Stimulated activated CD4-positive, alpha-beta T cell treated with anti-CD3 and anti-CD28 coated beads, Interleukin-1b, Interleukin-23, amount 100 ng/mL, for 4 hours (primary cell): ENCODE measurements around the gene ATP6V0A4.
"Not testable (repeated sequence)": the region's sequence is repeated elsewhere in the genome, so short reads cannot be mapped to it uniquely, and the experiment has no call there.

ENCODE experiments used
- DNase-seq, 2 donors: peaks; one replicate each; pipeline ENCODE4 v3.0.0-alpha.2; 2020; ENCODE audit warnings: low read depth in 2 of 2

ATP6V0A4 gene

DNA sequence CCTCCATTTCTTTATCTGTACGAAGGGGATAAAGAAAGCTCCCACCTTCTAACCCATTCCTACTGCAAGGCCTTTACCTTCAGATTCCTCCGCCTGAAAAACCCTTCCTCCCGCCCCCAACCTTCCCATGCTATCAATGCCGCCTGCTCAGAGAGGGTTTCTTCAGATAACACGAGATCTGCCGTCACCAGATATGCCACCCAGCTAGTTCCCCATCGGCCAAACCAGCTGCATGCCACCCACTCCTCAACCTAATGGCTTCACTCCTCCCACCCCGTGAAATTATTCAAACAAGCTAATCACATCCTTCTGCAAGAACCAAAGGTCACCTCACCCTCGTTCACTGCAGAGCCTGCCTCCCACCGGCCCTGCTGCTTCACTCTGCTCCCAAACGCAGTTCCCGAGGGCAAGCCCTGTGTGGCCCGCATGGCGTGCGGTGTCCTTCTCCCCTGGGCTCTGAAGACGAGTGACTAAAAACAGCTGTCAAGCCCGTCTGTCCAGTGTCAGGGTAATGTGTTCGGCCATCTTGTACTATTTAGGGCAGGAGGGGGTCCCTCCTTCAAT lies 47.0 kb downstream of the ATP6V0A4 start:
- no peak for DNase-seq

DNA sequence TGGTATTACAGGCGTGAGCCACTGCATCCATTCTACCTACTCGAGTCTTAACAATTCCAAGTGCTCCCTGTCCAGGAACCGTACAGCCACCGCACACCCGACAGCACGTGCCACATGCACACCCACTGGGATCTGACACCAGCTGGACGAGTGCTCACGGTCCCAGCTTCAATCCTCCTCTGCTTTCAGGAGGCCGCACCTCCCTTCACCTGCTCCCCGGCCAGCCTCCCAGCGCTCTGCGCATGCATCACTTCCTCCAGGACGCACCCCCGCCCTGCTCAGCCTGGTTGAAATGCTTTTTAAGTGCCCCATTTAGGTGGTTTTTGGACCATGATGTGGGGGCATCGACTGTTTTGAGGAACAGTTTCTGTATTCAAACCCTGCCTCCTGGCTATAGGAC lies 47.5 kb downstream of the ATP6V0A4 start:
- no peak for DNase-seq

DNA sequence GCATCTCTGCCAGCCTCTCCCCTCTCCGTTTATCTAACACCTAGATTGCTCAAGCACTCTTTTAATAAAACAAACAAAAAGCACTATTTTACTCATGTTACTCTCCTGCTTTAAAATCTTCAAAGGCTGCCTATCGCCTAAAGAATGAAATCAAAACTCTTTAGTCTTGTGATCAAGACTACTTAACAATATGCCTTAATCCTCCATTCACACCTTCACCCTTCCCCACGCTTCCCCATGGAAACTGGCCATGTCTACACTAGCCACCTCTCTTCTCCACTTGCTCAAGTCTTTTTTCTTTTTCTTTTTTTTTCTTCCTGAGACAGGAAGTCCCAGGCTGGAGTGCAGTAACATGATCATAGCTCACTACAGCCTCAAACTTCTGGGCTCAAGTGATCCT lies 48.0 kb downstream of the ATP6V0A4 start:
- no peak for DNase-seq

DNA sequence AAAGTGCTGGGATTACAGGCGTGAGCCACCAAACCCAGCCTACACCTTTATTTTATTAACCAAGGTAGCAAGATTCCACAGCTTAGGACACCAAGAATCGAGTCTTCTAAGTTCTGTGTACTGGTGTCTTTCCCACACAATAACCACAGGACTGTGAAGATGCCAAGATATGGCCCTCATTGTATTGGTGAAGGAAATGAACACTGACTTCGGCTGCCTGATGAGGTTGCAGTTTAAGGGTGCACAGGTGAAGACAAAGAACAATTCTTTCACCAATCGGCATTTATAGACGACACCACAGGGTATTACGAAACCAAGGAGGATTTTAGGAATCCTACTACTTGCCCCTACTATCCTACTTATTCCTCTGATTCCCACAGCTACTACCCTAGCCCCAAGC lies 49.3 kb downstream of the ATP6V0A4 start:
- no peak for DNase-seq

DNA sequence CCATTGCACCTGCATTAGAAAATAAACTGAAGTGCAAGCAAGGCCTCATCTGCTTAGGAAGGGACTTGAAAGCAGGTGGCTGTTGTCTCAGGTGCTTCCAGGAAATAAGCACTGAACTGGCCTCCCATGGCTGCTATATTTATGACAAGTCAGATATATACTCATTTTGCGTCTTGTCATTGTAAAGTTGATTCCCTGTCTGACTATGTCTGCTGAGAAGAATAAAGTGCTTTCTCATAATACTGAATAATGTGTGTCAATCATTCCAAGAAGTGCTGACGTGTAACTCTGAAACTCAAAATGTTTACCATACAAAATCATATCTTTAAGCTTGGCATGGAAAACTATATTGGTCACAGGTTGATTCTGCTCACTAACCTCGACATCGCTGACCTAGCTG lies 51.9 kb downstream of the ATP6V0A4 start:
- no peak for DNase-seq

DNA sequence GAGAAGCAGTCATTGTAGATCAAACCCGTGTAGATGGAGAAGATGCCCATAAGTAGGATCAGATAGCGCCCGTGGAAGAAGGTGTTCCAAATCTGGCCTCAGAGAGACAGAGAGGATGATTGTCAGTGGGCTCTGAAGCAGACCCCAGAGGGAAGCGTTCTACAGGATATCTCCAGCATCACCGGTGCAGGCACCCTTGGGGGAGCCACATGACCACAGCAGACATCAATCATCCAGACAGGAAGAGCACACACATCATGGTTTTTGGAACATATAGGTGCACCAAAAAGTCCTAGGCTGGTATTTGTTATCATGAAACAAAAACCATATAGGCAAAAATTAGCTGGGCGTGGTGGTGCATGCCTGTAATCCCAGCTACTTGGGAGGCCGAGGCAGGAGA lies 52.8 kb downstream of the ATP6V0A4 start:
- no peak for DNase-seq

DNA sequence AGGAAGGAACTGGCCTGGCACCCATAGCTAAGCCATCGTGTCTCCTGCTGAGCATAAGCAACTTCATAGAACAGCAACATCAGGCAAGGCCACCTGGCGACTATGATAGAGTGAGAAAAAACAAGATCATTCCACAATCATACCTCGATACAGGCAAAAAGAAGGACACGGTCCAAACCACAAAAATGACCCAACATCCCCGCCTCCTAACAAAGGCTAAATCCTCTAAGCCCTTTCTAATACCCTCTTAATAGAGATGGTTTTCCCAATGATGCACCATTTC lies 56.6 kb downstream of the ATP6V0A4 start:
- DNase-seq: no peak

DNA sequence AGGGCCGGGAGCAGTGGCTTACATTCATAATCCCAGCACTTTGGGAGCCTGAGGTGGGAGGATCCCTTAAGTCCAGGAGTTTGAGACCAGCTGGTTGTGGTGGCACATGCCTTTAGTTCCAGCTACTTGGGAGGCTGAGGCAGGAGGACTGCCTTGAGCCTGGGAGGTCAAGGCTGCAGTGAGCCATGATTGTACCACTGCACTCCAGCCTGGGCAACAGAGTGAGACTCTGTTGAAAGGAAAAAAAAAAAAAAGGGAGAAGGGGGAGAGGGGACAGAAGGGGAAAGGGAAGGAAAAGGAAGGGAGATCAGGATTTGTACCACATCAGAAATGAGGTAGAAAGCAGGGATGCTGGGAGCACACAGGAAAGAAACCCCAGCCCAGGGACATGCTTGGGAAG lies 58.1 kb downstream of the ATP6V0A4 start:
- no peak for DNase-seq

DNA sequence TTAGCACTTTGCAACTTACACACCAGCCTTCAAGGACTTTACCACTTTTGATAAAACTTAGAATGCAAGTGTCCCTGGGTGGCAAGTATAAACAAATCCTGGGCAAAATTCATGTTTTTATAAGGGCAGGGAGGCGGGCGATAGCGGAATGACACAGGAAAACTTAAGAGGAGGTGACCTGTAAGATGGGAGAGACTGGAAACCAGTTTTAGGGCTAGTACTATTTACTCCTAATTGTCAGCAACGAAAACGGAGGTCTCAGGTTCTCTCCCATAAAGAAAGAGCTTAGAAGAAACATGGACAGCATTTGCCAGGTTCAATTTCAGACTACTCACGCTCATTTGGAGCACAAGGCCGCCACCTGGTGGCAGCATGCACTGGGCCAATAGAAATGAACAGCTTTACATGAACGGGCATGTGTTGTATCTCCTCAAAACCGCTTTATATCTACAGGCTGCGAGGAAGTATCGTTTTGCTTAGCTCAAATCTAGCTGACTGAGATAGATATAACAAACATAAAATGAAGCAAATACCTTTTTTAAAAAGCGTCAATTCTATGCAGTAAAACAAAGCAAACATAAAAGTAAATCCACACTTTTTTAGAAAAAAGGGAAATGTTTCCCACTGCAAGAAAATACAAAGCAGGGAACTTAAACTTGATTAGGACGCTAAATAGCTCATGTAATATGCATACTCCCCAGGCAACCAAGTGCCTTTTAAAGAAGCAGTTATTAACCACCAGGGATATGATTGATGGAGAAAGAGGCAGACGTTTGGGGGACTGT lies 59.3 kb downstream of the ATP6V0A4 start:
- peak; percentile 73 to 78 for DNase-seq

DNA sequence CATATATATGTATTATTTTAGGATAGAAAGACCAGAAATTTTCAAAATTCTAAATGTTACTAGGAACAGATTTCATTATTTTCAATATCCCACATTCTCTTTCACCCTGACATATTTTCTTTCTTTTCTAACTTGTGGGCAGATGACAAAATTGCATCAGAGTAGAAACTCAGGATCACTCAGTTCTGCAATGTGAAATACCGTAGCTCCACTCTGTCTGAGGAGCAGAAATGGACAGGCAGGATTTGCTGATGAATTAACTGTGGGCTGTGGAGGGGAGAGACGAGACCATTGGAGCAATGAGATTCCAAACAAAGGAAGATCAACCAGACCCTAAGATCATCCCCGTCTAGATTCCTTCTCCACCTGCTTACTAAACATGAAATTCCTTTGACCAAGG lies 59.9 kb downstream of the ATP6V0A4 start:
- no peak for DNase-seq

DNA sequence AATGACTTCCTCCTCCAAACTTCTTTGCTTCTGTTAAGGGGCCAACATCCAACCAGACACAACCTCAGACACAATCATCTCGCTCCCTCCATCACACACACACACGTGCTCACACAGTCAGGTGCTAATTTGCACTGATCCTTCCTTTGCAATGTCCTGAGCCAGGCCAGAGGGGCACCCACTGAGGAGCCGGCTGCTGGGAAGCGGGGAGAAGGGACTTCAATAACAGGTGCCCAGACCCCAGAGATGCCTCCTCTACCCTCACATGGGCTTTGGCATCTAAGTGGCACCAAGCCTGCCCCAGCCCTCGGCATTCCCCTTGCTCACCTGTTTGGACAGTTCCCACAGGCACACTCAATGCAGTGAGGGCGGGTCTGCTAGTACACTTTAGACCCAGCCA lies 62.6 kb downstream of the ATP6V0A4 start:
- DNase-seq: no peak

DNA sequence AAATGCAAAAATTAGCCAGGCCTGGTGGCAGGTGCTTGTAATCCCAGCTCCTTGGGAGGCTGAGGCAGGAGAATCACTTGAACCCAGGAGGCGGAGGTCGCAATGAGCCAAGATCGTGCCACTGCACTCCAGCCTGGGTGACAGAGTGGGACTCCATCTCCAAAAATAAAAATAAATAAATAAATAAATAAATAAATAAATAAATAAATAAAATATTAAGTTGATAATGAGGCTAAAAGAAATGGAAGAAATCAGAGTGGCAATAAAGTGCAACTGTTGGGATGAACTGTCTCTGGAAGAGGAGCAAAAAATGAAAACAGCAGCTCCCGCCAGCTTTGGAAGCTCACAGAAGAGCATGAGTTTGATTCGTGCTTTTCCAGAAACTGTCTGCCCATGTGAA lies 66.3 kb downstream of the ATP6V0A4 start:
- DNase-seq: not testable (repeated sequence)

DNA sequence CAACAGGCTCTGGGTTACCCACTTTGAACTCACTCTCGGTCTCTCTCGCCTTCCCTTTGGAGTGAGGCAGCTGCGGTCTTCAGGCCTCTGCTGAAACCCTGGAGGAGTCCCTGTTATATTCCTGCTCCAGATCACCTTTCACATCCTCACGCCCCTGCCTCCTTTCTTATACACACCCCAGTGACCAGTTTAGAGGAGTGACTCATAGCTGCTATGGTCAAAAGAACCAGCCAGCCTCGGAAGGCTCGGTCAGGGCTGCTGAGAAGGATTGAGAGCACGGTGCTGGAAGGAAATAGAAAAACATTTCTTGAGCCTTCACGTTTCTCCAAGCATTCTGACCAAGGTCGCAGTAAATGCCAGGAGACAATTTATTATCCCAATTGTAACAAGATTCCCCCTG lies 68.6 kb downstream of the ATP6V0A4 start:
- no peak for DNase-seq

DNA sequence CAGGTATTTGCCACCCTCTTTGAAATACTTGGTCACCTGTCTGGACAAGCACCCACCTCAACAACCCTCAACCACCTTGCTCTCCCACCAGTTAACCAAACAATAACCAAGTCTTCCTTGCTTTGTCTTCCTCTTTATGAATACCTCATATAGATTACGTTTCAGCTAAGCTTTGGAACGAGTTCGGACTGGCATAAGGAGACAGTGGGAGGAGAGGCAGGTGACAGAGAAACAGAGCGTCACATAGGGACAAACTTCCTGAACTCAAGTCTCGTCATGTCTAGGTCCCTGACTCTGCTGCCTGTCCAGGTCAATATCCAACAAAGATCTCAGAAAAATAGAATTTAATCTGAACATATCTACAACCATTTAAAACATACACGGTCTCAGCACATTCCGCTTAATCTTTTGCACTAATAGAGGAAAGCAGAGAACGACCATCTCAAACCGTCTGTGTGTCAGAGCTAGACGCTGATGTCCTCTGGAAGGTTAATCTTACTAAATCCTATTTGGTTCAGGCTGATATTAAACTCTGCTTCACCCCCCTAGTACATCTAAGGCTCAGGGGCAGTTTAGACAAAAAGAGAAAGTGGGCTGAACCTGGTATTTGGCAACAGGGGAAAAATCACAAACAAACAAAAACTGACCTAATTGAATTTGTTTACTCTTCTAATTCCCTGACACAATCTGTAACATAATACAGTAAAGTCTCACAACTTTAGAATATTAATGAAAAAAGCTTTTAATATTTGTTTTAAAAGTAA lies 70.5 kb downstream of the ATP6V0A4 start:
- DNase-seq: no peak

DNA sequence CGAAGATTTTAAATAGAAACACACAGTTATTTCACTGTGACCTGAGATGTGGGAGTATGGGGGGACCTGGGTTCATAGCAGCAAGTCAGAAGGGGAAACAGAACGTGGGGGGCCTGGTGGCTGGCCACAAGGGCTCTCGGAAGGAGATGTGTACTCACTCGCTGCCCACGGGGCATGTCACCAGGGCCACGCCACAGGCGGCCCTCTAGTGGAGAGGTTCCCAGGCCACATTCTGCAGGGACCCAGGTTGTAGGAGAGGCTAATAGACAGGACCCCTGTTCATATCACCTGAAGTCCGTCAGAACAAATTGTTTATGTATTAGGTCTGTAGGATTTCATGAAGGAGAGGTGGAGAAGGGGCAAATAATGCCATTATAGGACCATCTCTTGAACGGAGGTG lies 71.7 kb downstream of the ATP6V0A4 start:
- DNase-seq: no peak

DNA sequence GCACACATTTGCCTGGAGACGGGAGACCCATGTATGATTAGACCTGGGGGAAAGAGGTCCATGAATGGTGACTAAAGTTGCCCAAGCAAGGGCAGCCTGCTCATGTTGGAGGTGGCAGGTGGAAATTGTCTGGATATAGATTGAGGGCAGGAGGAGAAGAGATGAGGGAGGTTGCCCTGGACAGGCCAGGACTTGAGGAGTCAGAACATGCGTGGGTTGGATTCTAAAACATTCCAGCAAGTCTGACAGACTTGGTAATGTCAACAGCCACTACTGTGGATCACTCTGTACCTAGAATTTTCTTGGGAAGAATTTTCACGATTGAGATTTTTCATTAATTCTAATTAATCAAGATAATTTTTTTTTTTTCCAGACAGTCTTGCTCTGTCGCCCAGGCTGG lies 77.7 kb downstream of the ATP6V0A4 start:
- no peak for DNase-seq

DNA sequence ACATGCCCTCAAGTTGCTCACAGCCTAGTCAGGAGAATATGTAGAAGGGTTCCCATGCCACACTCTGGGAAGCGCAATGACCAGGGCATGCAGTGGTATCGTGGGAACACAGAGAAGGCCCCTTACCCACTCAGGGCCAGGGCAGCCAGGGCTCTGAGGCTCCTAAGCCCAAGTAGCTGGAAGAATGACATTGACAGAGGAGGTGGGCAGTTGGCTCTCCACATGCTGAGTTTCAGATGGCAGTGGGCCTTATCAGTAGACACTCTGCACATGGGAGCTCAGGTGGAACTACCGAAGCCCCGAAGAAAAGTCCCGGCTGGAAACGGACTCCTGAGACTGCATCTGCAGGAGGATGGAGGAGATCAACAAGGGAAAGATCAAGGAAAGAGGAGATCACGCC lies 81.1 kb downstream of the ATP6V0A4 start:
- DNase-seq: no peak

DNA sequence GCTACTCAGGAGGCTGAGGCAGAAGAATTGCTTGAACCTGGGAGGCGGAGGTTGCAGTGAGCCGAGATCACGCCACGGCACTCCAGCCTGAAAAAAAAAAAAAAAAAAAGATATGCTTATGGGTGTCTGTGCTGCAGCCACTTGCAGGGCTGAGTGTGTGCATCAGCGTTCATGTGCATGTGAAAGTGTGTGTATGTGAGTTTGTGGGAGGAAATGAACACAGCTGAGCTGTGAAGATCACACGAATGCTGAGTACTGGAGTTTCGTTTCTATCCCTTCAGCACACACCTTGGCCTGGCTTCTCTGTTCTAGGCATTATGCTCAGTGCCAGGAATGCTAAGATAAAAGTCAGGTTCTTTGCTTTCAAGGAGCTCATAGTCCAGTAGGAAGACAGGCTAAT lies 84.8 kb downstream of the ATP6V0A4 start:
- DNase-seq: no peak

DNA sequence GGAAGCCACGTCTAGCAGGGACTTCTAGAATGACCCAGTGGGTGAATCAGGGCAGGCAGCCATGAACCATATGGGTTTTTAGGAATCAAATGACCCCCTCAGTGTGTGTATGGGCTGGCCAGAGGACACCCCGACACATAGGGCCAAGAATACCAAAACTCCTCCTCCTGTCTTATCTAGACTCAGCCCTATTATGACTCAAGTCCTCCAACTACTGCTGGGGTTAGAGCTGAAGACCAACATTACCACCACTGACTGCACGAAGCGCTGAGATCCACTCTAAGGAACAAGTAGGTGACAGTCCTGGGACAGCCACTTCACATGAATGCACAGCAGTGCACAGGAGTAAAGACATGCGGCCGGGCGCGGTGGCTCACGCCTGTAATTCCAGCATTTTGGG lies 85.3 kb downstream of the ATP6V0A4 start:
- no peak for DNase-seq

DNA sequence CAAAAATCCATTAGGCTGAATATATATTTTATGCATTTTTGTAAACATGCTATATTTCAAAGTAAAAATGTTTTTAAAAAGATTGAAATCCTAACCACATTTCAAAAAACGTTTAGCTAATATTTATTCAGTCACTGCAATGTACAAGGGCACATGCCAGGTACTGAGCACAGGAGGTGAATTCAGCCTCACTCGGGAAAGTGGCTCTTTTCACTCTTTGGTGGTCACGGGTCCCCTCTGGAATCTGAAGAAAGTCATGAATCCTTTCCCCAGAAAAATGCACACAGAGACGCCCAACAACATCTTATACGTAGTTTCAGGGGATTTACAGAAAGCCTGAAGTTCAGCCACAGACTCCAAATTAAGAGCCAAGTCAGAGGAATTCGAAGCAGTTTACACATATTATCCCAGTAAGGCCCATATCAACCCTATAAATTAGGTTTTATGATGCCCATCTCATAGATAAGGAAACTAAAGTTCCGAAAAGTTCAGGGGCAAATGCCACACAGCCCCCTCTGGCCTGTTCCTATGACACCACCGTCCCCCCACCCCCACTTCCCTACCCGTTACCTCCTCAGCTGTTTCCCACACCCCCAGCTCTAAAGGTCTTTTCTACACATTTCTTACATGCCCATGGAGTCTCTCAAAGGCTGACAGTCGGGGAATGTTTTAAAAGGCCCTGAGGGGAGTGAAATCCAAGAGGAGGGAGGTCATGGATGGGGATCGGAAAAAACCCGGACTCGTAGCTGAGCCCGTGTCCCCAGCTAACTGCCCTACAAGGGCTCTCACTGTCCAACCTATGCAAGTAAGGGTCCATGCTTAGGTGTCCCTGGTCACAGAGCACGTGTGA lies 87.2 kb downstream of the ATP6V0A4 start:
- DNase-seq: no peak

DNA sequence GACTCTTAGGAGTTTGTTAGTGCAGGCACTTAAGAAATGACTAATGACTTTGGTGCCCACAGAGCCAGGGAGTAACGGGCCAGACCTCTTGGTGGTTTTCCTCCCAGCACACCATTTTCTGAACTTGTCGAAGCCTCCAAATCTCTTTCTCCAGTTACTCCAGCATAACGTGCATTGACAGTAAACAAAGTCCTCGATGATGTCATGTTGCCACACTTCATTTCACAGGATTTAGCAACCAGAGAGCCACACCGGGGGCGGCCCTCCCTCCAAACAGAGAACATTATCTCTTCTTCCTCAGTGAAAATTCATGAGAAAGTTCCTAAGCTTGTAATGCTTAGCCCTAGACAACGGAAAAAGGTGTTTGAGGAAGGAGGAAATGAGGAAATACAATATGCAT lies 92.8 kb downstream of the ATP6V0A4 start:
- no peak for DNase-seq

DNA sequence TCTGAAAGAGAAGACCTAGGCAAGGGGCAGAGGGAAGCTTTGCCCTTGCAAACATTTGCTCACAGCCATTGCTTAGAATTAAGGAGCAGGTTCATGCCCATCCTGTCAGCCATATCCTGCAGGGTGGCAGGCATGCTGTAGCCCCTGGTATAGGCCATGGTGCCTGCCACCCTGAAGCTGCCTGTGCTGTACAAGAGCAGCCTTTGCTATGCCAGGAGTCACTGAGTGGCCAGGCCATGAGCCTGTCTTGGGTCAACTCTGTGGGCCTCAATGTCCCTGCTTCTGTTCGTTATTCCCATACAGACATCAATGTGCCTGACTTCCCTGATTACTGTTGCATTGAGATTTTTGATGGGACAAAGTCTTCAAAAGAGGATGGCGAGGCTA lies 96.5 kb downstream of the ATP6V0A4 start:
- DNase-seq: no peak
